AG09309 (cell line): ENCODE measurements around the gene STARD4.

Source experiments
- DNase-seq: peaks from one replicate; pipeline ENCODE4 v3.0.0-alpha.2; 2010; ENCODE audit warnings: low read depth
- H3K4me3 ChIP-seq: 2 replicates; pipeline ENCODE4 v1.5.1; 2011; ENCODE audit warnings: mild to moderate bottlenecking, low read depth, low read length, moderate library complexity; ENCODE audit not compliant: control insufficient read depth
- TF ChIP-seq, protein P1 (sequence below): IDR thresholded peaks from 2 replicates; pipeline ENCODE4 v1.5.1; 2011; ENCODE audit warnings: mild to moderate bottlenecking, low read depth, low read length, inconsistent platforms; ENCODE audit not compliant: insufficient read depth, control insufficient read depth; ENCODE audit errors: missing control alignments

STARD4 gene

GRCh38 chr5:111548992-111549649, 36.8 kb upstream of the STARD4 start:
- no peak overlapping the region for H3K4me3 ChIP-seq
- DNase-seq, result no peak
- TF ChIP-seq, protein P1, sequence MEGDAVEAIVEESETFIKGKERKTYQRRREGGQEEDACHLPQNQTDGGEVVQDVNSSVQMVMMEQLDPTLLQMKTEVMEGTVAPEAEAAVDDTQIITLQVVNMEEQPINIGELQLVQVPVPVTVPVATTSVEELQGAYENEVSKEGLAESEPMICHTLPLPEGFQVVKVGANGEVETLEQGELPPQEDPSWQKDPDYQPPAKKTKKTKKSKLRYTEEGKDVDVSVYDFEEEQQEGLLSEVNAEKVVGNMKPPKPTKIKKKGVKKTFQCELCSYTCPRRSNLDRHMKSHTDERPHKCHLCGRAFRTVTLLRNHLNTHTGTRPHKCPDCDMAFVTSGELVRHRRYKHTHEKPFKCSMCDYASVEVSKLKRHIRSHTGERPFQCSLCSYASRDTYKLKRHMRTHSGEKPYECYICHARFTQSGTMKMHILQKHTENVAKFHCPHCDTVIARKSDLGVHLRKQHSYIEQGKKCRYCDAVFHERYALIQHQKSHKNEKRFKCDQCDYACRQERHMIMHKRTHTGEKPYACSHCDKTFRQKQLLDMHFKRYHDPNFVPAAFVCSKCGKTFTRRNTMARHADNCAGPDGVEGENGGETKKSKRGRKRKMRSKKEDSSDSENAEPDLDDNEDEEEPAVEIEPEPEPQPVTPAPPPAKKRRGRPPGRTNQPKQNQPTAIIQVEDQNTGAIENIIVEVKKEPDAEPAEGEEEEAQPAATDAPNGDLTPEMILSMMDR, result no peak

DNA sequence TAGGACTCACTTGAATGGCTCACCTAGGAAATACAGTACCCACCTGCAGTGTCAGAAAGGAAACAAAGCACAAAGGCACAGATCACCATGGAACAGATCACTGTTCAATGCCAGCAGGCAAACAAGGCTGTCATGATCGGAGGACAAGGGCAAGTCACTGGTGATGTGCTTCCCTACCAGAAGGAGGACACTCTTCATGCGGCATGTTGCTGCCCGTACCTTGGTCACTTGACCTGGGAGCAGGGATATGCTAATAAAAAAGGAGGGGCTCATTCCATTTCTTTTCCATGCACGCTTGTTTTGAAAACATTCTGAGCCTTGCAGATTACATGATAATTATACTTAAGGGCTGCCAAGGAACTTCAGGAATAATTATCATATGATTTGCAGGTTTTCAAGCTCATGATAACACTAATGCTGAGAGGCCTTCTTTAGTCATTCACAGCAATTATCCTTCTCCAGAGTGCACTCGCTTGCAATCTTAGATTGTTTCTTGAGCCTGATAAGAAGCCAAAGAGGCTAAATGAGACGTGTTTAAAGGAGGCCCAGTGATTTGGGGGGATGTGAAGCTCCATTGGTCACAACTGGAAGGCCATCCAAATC, 36.1 kb upstream of the STARD4 start:
- H3K4me3 ChIP-seq, result no peak overlapping the region
- TF ChIP-seq, protein P1, result no peak
- no peak for DNase-seq

DNA sequence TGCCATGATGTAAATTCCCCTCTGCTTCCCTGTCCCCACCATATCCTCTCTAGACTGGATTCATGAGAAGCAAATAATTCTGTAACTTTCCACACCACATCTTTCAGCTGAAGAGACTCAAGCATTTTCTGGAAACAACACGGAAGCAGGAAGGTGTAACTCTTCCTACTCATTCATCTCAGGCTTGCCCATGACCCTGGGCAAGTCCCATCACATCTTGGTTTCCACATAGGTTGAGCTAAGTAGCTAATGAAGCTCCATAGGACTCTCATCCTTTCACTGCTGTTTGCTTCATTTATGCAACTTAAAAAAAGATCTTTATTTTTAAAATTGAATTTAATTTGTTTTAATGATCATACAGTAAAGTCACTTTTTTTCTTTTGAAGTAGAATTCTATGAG, 32.7 kb upstream of the STARD4 start:
- DNase-seq, result no peak
- TF ChIP-seq, protein P1, result no peak

GRCh38 chr5:111537141-111538024, 25.0 kb upstream of the STARD4 start:
- H3K4me3 ChIP-seq, result no peak overlapping the region
- TF ChIP-seq, protein P1, result no peak
- no peak for DNase-seq

More for the DNA sequence above, 32.7 kb upstream of the STARD4 start:
- no peak overlapping the region for H3K4me3 ChIP-seq

- TF ChIP-seq, protein P1, result no peak
- no peak for DNase-seq
These were observed 23.7 kb upstream of the STARD4 start for GRCh38 chr5:111535879-111536549.

DNA sequence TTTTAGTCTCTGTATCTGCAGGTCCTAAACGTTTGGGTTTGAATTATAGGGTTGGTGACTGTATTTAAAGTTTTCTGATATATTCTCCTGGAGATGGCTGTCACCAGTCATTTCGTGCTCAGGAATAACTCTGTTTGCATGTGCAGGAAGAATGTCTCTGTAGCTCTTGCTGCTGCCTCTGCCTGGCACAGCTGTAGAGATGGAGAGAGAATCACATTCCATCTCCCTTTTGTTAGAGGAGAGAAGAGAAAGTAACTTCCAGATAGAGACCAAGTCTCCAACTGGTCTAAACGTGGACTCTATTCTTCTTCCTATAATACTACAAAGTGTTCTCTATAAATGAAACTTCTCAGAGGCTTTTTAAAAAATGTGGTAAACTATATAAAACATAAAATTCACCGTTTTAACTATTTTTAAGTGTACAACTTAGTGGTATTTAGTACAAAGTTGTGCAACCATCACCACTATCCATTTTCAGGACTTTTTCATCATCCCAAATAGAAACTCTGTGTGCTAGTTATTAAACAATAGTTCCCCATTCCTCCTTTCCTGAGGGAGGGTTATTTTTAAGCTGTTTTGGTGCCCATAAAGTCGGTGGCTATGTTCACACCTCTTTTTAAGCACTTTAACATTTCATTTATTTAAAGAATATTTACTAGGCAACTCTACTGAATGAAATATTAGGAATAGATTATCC, 20.7 kb upstream of the STARD4 start:
- H3K4me3 ChIP-seq, result no peak overlapping the region
- DNase-seq, result no peak
- TF ChIP-seq, protein P1, result no peak

More at GRCh38 chr5:111535879-111536549, 23.7 kb upstream of the STARD4 start:
- H3K4me3 ChIP-seq, result no peak overlapping the region
